ENCODE measurements around the gene MRPL23. TPM values are rescaled to one million over a fixed set of nuclear protein-coding genes. Genes with fewer than 3 reads are reported as not detected.

Gene MRPL23
- total RNA-seq, 1 experiment from 2014 or later, result 109 TPM

DNA sequence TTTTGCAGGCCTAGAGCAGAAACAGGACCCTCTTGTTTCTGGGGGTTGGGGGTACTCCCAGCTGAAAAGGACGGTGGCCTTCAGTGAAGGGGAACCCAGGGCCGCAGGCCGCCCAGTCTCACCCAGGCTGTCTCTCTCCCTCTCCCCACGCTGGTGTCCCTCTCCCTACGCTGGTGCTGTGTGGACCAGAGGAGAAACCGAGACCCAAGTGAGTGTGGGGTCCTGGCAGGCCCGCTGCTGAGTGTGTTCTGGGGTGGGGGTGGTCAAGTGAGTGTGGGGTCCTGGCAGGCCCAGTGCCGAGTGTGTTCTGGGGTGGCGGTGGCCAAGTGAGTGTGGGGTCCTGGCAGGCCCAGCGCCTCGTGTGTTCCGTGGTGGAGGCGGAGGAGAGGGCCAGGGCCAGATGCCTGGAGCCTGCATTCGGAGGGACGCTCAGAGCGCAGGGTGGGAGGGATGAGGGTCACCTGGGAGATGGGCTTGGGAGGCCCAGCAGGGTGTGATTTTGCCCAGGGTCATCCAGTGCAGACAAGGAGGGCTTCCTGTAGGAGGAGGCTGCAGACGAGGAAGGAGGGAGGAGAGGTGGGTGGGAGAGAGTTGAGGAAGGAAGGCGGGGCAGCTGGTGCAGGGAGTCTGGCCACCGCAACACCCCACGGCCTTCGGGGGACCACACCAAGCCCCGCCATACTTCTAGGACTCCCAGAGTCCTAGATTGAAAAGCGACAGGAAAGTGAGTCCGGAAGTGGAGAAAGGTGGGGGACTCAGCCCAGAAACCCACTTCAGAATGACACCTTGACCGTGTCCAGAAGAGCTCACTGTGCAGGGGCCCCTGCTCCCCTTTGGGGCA is 17.3 kb upstream of the MRPL23 start (continued):
- TF ChIP-seq YY1 (IDR thresholded peaks at IDR 0.05; ENCODE audit: extremely low read depth, insufficient replicate concordance, low read depth, low read length) (no peak), FOSL1 (IDR thresholded peaks at IDR 0.05; ENCODE audit: low read depth) (no peak), POLR2A (IDR thresholded peaks at IDR 0.05; ENCODE audit: borderline replicate concordance, extremely low read depth, insufficient read depth, insufficient read length) (no peak), SIN3A (IDR thresholded peaks at IDR 0.05; ENCODE audit: low read depth) (no peak), JUND (IDR thresholded peaks at IDR 0.05) (no peak), CEBPB (IDR thresholded peaks at IDR 0.05; ENCODE audit: low read depth) (no peak), ZNF274 (IDR thresholded peaks at IDR 0.05; ENCODE audit: low read depth, low read length) (no peak)
- TF ChIP-seq, protein P1, sequence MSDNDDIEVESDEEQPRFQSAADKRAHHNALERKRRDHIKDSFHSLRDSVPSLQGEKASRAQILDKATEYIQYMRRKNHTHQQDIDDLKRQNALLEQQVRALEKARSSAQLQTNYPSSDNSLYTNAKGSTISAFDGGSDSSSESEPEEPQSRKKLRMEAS (IDR thresholded peaks at IDR 0.05), result no peak
- TF ChIP-seq, protein P2, sequence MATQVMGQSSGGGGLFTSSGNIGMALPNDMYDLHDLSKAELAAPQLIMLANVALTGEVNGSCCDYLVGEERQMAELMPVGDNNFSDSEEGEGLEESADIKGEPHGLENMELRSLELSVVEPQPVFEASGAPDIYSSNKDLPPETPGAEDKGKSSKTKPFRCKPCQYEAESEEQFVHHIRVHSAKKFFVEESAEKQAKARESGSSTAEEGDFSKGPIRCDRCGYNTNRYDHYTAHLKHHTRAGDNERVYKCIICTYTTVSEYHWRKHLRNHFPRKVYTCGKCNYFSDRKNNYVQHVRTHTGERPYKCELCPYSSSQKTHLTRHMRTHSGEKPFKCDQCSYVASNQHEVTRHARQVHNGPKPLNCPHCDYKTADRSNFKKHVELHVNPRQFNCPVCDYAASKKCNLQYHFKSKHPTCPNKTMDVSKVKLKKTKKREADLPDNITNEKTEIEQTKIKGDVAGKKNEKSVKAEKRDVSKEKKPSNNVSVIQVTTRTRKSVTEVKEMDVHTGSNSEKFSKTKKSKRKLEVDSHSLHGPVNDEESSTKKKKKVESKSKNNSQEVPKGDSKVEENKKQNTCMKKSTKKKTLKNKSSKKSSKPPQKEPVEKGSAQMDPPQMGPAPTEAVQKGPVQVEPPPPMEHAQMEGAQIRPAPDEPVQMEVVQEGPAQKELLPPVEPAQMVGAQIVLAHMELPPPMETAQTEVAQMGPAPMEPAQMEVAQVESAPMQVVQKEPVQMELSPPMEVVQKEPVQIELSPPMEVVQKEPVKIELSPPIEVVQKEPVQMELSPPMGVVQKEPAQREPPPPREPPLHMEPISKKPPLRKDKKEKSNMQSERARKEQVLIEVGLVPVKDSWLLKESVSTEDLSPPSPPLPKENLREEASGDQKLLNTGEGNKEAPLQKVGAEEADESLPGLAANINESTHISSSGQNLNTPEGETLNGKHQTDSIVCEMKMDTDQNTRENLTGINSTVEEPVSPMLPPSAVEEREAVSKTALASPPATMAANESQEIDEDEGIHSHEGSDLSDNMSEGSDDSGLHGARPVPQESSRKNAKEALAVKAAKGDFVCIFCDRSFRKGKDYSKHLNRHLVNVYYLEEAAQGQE (IDR thresholded peaks at IDR 0.05; ENCODE audit: low read depth), result no peak

DNA sequence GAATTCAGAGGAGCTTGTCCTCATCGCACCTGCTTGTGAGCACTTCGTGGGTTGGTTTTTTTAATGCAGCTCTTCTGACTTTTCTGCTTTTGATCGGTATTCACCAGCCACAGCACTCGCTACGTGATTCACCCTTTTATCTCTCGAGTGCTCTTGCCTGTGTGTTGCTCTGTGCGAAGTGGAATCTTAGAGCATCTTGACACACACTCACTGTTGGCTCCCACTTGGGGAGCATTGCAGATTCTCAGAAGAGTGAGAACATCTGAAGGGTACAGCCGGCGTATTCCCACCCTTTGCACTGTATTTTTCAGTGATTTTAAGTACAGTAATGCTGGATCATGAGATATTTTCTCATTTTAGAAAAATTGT is 16.7 kb upstream of the MRPL23 start:
- no peak overlapping the region for H3K9ac ChIP-seq (ENCODE audit: low read length)
- intact Hi-C loops (cut with micrococcal nuclease), result no loop called here
- DNase-seq (ENCODE audit: low read depth, low spot score) (no peak), ATAC-seq (no peak)
- RAD21 ChIA-PET (ENCODE audit: low non-redundant PET in 1 of 2, low total read pairs in 2 of 2, uncharacterized antibody in 2 of 2, unreplicated experiment in 2 of 2), result no interaction called here
- H3K27ac ChIP-seq (ENCODE audit: low read depth, low read length), result no peak overlapping the region
- CTCF ChIA-PET, result no interaction called here
- no peak overlapping the region for H2AFZ ChIP-seq (ENCODE audit: low read depth, low read length, poor library complexity, severe bottlenecking)
- no peaks in the 10 kb centered on the region for H4K20me1 ChIP-seq (ENCODE audit: insufficient read depth)
- no peak for TF ChIP-seq EGR1 (IDR thresholded peaks at IDR 0.05; ENCODE audit: low read depth)
- no peak for TF ChIP-seq ZNF274 (IDR thresholded peaks at IDR 0.05; ENCODE audit: low read depth, low read length)
- TF ChIP-seq SIN3A (IDR thresholded peaks at IDR 0.05; ENCODE audit: low read depth), result no peak
- no peak for TF ChIP-seq CBX3 (IDR thresholded peaks at IDR 0.05; ENCODE audit: low read depth)
- no peak for TF ChIP-seq JUND (IDR thresholded peaks at IDR 0.05)
- no peak for TF ChIP-seq POLR2A (IDR thresholded peaks at IDR 0.05; ENCODE audit: borderline replicate concordance, extremely low read depth, insufficient read depth, insufficient read length)
- TF ChIP-seq EZH2phosphoT487 (IDR thresholded peaks at IDR 0.05; ENCODE audit: borderline replicate concordance), result no peak
- H3K4me1 ChIP-seq (ENCODE audit: control insufficient read depth in 1 of 2, insufficient read depth in 2 of 2, low read length in 2 of 2), result no peaks in the 10 kb centered on the region
- no TSS peak for BruUV-seq (replicated peaks)
- no peaks in the 10 kb centered on the region for H3K79me2 ChIP-seq (ENCODE audit: insufficient read depth, low read length)
- H3K9me3 ChIP-seq (ENCODE audit: control insufficient read depth in 1 of 2, insufficient read depth in 1 of 2, low read depth in 1 of 2, low read length in 2 of 2), result no peaks in the 10 kb centered on the region
- H3K27me3 ChIP-seq (ENCODE audit: insufficient read depth, low read length), result no peaks in the 10 kb centered on the region
- no peaks in the 10 kb centered on the region for H3K36me3 ChIP-seq (ENCODE audit: control insufficient read depth in 1 of 2, insufficient read depth in 2 of 2, low read length in 2 of 2)
- POLR2A ChIA-PET, result no interaction called here
- no peak overlapping the region for H3K4me3 ChIP-seq (replicated peaks in 1 of 2; ENCODE audit: low read depth in 1 of 2, low read length in 2 of 2)
- no peaks in the 10 kb centered on the region for H3K9me2 ChIP-seq (ENCODE audit: insufficient read depth)
- no peak overlapping the region for H3K4me2 ChIP-seq (ENCODE audit: low read length)

Measured in HCT116 (cell line).